ENCODE data around the gene LONRF3. TPM values are rescaled to one million over a fixed set of nuclear protein-coding genes. Genes with fewer than 3 reads are reported as not detected.
"Not testable (repeated sequence)": the region's sequence is repeated elsewhere in the genome, so short reads cannot be mapped to it uniquely, and the experiment has no call there.

LONRF3 gene
- total RNA-seq, 2 experiments from 2014 or later: 0.50 to 0.73 TPM

DNA sequence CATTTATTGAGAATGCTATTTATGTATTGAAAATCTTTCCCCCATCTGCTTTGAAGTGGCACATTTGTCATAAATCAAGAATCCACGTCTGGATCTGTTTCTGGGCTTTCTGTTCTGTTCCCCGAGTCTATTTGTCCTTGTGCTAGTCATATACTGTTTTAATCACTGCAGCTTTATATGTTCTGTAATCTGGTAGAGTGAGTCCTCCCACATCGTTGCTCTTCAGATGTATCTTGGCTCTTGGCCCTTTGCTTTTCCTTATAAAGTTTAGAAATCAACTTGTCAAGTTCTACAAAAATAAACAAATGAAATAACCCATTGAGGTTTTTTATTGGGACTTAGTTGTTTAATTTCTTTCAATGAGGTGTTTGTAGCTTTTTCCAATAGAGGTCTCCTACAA is 29.0 kb downstream of the LONRF3 start:
- Mint-ChIP-seq H3K36me3 (ENCODE audit: low read depth) (no peaks in the 10 kb centered on the region), H3K27ac (no peak overlapping the region), H3K4me1 (no peaks in the 10 kb centered on the region), H3K27me3 (no peaks in the 10 kb centered on the region), H3K9me3 (no peaks in the 10 kb centered on the region), H3K4me3 (no peak overlapping the region)
- POLR2A ChIA-PET: no interaction called here
- CTCF ChIA-PET: interaction anchor here (1.7 kb wide), 1 partner anchor 29 kb away, joined by 6 read pairs; the partner anchor contains the start of gene LONRF3
- no peak for DNase-seq

DNA sequence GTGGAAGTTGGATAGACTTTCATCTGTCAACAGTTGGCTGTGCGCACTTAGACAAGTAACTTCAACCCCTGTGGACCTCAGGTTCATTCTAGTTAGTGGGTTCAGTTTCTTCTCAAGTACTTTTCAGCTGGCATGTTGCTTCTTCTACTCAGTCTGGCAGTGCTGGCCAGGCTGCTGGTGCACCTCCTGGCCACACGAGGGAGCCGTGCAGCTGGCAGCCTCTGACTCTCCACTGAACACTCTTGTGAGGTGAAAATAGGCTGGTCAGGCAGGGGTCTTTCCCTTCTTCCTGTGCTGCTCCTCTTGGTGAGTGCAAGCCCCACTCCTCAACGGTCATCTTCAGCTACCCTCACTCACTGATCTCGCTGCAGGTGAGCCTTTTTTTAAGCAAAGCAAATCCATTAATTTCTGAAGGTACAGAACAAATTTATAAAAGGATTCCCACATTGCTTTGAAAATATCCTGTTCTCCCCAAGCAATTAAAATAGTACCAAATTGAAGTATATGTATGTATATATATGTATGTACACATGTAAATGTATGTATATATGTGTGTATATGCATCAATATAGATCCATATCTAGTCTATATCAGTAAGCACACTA is 30.6 kb downstream of the LONRF3 start:
- H3K9me3 Mint-ChIP-seq: no peaks in the 10 kb centered on the region
- no peaks in the 10 kb centered on the region for H3K4me1 Mint-ChIP-seq
- no peaks in the 10 kb centered on the region for H3K27me3 Mint-ChIP-seq
- H3K36me3 Mint-ChIP-seq (ENCODE audit: low read depth): no peaks in the 10 kb centered on the region
- POLR2A ChIA-PET: no interaction called here
- CTCF ChIA-PET: interaction anchor here (0.8 to 1.7 kb wide), 6 partner anchors 9 to 166 kb away, joined by 3 to 6 read pairs (median 3); partner anchors contain the start of gene LONRF3
- no peak overlapping the region for H3K4me3 Mint-ChIP-seq
- no peak overlapping the region for H3K27ac Mint-ChIP-seq
- DNase-seq: peak; percentile 45

DNA sequence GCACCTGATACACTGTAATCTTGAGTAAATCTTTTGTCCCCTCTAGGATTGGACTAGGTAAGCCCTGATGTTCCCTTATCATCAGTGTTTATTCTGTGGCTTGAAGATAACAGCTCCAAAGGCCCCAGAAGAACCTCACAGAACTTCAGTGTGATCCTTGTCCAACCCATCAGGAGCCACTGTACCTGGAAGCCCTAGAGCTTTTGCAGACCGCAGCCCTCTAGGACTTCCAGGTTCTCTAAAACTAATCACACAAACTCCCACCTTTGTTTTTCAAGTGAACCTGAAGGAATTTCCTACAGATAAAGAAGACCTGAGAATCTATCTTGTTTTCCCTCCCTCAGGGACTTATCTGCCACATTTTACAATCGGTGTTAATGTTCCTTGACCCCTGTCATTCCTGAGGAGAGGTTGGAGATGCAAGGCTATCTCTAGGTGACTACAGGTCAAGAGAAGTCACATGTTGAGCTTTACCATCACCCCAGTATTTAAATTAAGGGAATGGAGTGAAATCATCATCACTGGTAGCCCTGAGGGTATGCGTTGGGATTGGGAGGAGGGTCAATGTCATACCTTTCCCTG is 32.9 kb downstream of the LONRF3 start:
- CTCF ChIA-PET: no interaction called here
- no peak overlapping the region for H3K27ac Mint-ChIP-seq
- POLR2A ChIA-PET: no interaction called here
- H3K9me3 Mint-ChIP-seq: no peaks in the 10 kb centered on the region
- H3K4me1 Mint-ChIP-seq: no peaks in the 10 kb centered on the region
- H3K4me3 Mint-ChIP-seq: no peak overlapping the region
- no peak for DNase-seq
- no peaks in the 10 kb centered on the region for H3K27me3 Mint-ChIP-seq
- H3K36me3 Mint-ChIP-seq (ENCODE audit: low read depth): no peaks in the 10 kb centered on the region

DNA sequence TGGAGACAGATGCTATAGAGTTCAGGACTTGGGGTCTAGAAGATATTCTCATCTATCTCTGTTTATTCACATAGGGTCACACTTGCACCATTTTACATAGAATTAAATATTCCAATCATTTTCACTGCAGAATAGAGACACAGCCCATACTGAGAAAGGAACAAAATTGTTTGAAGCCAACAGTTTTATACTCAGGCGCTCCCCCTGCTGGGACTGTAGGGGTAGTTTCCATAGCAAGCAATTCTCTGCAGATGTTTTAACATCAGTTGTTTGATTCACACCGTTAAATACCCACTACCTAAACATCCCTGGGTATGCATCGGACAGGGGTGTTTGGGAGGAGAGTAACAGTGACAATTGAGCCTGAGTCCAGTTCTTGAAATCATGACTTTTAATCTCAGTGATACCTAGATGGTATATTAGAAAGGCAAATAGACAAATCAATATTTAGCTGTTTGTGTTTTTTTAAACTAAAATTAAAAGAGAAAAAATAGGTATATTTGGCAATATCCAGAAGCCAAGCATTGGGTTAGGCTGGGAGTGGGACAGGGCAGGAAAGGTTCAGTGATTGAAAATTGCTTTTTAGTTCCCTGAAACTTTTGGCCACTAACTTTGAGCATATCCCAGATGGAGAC is 33.8 kb downstream of the LONRF3 start:
- H3K9me3 Mint-ChIP-seq: no peaks in the 10 kb centered on the region
- no peak overlapping the region for H3K4me3 Mint-ChIP-seq
- peak; percentile 31 for DNase-seq
- no peaks in the 10 kb centered on the region for H3K27me3 Mint-ChIP-seq
- POLR2A ChIA-PET: no interaction called here
- CTCF ChIA-PET: interaction anchor here (2.2 kb wide), 1 partner anchor 159 kb away, joined by 18 read pairs; no protein-coding TSS in a partner anchor
- H3K4me1 Mint-ChIP-seq: no peaks in the 10 kb centered on the region
- no peak overlapping the region for H3K27ac Mint-ChIP-seq
- H3K36me3 Mint-ChIP-seq (ENCODE audit: low read depth): no peaks in the 10 kb centered on the region

DNA sequence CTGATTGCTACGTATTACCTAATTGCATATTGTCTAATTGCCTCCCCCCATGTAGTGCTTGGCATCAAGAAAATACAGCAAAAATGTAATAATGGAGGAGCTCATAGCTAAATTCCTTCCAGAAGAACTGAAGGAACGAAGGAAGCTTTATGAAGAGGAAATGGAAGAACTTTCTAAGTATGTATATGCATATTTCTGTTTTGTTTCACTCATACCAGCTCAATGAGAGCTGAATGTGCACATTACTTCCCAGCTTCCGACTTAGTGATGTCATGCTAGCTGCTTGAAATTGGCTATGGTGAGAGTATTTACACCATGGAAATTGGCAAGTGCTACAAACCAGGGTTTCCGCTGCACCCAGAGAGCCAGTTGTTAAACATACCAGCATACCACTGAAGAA is 34.7 kb downstream of the LONRF3 start:
- Mint-ChIP-seq H3K27me3 (no peaks in the 10 kb centered on the region), H3K4me3 (no peak overlapping the region), H3K27ac (no peak overlapping the region), H3K4me1 (no peaks in the 10 kb centered on the region), H3K36me3 (ENCODE audit: low read depth) (no peaks in the 10 kb centered on the region), H3K9me3 (no peaks in the 10 kb centered on the region)
- CTCF ChIA-PET: interaction anchor here (2.2 kb wide), 1 partner anchor 160 kb away, joined by 18 read pairs; no protein-coding TSS in a partner anchor
- DNase-seq: no peak
- POLR2A ChIA-PET: no interaction called here

DNA sequence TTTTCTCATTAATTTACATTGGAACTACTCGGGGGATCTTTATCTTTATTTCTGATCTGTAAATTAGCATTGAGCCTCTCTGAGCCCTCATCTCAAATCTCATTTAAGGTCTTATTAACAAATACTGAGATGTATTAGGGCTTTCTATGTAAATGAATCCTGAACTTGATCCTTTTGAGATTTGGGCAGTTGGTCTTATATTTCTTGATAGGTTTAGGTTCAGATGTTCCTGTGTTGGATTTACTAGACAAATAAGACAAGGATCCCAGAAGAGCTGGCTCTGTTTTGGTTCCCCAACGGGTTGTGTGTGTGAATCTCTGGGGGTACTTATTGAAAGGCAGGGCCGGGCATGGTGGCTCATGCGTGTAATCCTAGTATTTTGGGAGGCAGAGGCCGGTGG is 36.1 kb downstream of the LONRF3 start:
- Mint-ChIP-seq H3K9me3 (no peaks in the 10 kb centered on the region), H3K36me3 (ENCODE audit: low read depth) (no peaks in the 10 kb centered on the region), H3K27ac (no peak overlapping the region), H3K4me1 (peaks cover 7% of the 10 kb centered on the region), H3K4me3 (no peak overlapping the region), H3K27me3 (no peaks in the 10 kb centered on the region)
- DNase-seq: no peak
- POLR2A ChIA-PET: no interaction called here
- CTCF ChIA-PET: no interaction called here

DNA sequence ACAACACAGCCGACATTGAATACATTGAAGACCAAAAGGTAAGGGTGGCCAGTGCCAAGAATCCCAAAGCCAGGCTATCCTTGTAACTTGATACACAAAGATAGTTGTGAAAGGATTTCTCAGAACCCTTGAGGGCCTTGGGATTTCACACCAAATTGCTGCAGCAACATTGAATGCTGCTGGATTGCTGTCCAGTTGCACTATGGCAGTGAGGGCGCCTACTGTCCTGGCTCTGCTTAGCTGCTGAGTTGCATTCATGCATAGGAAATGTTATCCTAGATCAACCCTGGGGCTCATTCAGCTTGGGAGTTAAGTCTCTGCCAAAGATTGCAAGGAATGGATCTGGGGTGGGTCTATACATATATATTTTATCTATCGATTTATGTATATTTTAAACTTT is 38.7 kb downstream of the LONRF3 start:
- POLR2A ChIA-PET: no interaction called here
- H3K36me3 Mint-ChIP-seq (ENCODE audit: low read depth): no peaks in the 10 kb centered on the region
- H3K4me1 Mint-ChIP-seq: peaks cover 13% of the 10 kb centered on the region
- H3K4me3 Mint-ChIP-seq: no peak overlapping the region
- no peaks in the 10 kb centered on the region for H3K27me3 Mint-ChIP-seq
- no peaks in the 10 kb centered on the region for H3K9me3 Mint-ChIP-seq
- H3K27ac Mint-ChIP-seq: no peak overlapping the region
- CTCF ChIA-PET: no interaction called here
- DNase-seq: no peak

DNA sequence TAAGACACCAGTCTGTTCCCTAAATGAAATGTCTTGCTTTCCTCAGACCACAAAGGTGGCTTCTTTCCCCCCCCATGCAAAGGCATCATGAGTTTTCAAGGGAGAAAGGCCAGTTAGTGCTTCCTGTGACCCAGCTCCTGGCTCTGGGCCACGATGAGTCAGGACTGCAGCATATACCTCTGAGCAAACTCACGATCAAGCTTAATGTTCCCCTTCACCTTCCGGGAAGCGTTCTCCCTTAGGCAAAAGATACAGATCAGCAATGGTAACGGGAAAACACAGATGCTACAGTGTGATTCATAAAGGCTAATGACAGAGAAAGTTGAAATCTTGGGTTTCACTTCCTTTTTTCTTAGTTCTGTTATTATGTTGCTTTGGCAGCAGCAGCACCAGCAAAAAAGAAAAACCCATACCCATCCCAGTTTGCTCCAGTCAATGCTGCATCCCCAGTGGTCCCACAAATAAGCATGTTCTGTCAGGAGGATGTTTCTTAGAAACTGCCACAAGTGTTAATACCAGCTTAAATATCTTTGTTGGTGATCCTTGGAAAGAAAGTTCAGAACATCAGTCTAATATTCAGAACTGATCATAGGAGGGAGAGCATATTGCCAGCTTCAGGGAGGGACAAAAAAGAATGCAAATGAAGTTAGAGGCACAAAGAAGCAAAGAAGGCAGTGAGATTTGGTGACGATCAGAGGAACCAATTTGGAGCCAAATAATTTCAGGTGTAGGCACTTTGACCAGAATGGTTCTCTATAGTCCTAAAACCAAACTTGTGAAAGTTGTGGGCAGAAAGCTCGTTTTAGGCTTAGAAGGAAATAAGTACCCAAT is 41.2 kb downstream of the LONRF3 start:
- ChIA-PET CTCF (interaction anchor here (1.1 kb wide), 1 partner anchor 10 kb away, joined by 3 read pairs; no protein-coding TSS in a partner anchor), POLR2A (no interaction called here)
- Mint-ChIP-seq H3K27me3 (no peaks in the 10 kb centered on the region), H3K9me3 (no peaks in the 10 kb centered on the region), H3K27ac (no peak overlapping the region), H3K4me1 (peaks cover 13% of the 10 kb centered on the region), H3K4me3 (no peak overlapping the region), H3K36me3 (ENCODE audit: low read depth) (no peaks in the 10 kb centered on the region)
- no peak for DNase-seq

DNA sequence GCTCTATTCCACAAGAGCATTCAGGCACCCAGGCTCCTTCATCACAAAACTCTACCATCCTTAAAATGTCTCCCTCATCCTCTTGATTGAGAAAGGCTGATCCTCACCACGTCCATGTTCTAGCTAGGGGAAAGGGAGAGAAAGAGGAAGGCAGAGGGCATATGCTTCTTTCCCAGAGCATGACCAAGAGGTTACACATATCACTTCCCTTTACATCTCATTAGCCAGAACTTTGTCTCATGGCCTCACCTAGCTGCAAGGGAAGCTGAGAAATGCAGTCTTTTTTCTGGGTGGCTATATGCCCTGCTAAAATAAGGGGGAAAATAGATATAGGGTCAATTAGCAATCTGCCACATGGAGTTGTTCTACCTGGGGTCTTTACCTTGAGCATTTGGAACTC is 42.7 kb downstream of the LONRF3 start:
- Mint-ChIP-seq H3K36me3 (ENCODE audit: low read depth) (no peaks in the 10 kb centered on the region), H3K27ac (no peak overlapping the region), H3K27me3 (no peaks in the 10 kb centered on the region), H3K4me1 (peaks cover 13% of the 10 kb centered on the region), H3K9me3 (no peaks in the 10 kb centered on the region), H3K4me3 (no peak overlapping the region)
- CTCF ChIA-PET: no interaction called here
- no peak for DNase-seq
- POLR2A ChIA-PET: no interaction called here

DNA sequence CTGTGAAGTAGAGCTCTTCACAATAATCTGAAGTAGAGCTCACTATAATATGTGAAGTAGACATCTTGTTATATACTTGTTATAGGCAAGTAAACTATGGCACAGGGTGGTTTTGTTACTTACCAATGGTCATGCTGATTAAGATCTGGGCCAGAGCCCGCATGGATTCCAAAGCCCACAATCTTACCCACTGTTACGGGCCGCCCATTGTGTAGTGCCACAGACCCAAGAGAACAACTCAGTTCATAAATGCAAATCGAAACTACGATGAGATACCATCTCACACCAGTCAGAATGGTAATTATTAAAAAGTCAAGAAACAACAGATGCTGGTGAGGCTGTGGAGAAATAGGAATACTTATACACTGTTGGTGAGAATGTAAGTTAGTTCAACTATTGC is 51.5 kb downstream of the LONRF3 start:
- CTCF ChIA-PET: no interaction called here
- no peak for DNase-seq
- Mint-ChIP-seq H3K36me3 (ENCODE audit: low read depth) (no peaks in the 10 kb centered on the region), H3K4me3 (no peak overlapping the region), H3K4me1 (no peaks in the 10 kb centered on the region), H3K27ac (no peak overlapping the region), H3K9me3 (no peaks in the 10 kb centered on the region), H3K27me3 (no peaks in the 10 kb centered on the region)
- POLR2A ChIA-PET: no interaction called here

DNA sequence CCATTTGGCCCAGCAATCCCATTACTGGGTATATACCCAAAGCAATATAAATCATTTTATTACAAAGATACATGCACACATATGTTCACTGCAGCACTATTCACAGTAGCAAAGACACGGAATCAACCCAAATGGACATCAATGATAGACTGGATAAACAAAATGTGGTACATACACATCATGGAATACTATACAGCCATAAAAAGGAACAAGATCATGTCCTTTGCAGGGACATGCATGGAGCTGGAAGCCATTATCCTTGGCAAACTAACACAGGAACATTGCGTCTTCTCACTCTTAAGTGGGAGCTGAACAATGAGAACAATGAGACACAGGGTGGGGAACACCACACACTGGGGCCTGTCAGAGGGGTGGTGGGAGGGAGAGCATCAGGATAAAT is 51.9 kb downstream of the LONRF3 start:
- H3K4me1 Mint-ChIP-seq; H3K27ac Mint-ChIP-seq; H3K36me3 Mint-ChIP-seq (ENCODE audit: low read depth); H3K9me3 Mint-ChIP-seq; H3K27me3 Mint-ChIP-seq; CTCF ChIA-PET; POLR2A ChIA-PET; H3K4me3 Mint-ChIP-seq; DNase-seq: not testable (repeated sequence)

DNA sequence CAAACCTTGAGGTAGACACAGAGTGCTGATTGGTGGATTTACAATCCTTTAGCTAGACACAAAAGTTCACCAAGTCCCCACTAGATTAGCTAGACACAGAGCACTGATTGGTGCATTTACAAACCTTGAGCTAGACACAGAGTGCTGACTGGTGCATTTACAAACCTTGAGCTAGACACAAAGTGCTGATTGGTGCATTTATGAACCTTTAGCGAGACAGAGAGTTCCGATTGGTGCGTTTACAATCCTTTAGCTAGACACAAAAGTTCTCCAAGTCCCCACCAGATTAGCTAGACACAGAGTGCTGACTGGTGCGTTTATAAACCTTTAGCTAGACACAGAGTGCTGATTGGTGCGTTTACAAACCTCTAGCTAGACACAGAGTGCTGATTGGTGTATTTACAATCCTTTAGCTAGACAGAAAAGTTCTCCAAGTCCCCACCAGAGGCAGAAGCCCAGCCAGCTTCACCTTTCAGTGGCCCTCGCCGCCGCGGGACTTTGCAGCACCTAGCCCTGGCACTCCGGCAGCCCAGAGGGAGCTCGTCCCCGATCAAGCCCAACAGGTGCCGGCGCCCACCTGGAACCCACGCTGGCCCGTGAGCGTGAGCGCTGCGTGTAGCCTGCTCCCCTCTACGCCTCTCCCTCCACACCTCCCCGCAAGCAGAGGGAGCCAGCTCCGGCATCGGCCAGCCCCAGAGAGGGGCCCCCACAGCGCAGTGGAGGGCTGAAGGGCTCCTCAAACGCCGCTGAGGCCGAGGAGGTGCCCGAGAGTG is 53.7 kb downstream of the LONRF3 start:
- H3K27ac Mint-ChIP-seq; DNase-seq; H3K9me3 Mint-ChIP-seq; H3K4me3 Mint-ChIP-seq; POLR2A ChIA-PET; CTCF ChIA-PET; H3K4me1 Mint-ChIP-seq; H3K36me3 Mint-ChIP-seq (ENCODE audit: low read depth); H3K27me3 Mint-ChIP-seq: not testable (repeated sequence)

Measured in activated CD4-positive, alpha-beta memory T cell treated with anti-CD3 and anti-CD28 coated beads, Interleukin-2, amount 10 ng/mL, durations not matched to agents 7 days and 5 days (primary cell).